ENCODE results near the gene ATG7.

DNA sequence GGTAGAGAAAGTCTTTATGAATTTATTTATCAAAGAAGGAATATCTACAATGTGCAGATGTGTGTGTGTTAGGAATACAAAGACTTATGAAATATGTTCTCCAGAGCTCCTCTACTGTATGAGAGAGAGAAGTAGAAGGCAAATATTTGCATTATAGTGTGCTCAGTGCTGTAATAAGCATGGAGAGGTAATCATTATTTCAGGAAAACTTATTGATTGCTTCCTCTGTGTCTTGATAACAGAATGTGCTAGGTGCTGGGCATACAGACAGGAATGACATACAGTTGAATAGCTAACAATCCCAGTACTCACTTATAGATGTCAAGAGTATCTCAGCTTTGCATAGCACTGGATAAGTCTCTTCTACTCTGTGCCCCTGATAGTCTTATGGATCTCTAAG, 30.2 kb downstream of the ATG7 start:
- TF ChIP-seq CTCF (IDR thresholded peaks at IDR 0.05) (no peak), TCF7L2 (IDR thresholded peaks at IDR 0.05; ENCODE audit: low read depth, low read length) (no peak), REST (IDR thresholded peaks at IDR 0.05; ENCODE audit: insufficient read depth in 1 of 2, low read depth in 2 of 2, low read length in 1 of 2) (no peak), POLR2AphosphoS5 (IDR thresholded peaks at IDR 0.05; ENCODE audit: low read depth, low read length) (no peak)
